Measurements from ENCODE around the gene MYG1.
A peak's percentile ranks its signal among the peaks of the same experiment; 100 is the strongest.

MYG1 gene

GRCh38 chr12:53343969-53344368, 44.5 kb downstream of the MYG1 start:
- H3K79me2 ChIP-seq (ENCODE audit: low read length), result no peaks in the 10 kb centered on the region
- no peak for TF ChIP-seq EZH2 (optimal IDR thresholded peaks at IDR 0.05; ENCODE audit: low read depth, low read length)
- no peak for TF ChIP-seq CTCF (IDR thresholded peaks at IDR 0.05; ENCODE audit: low read length)
- TF ChIP-seq EZH2phosphoT487 (IDR thresholded peaks at IDR 0.05; ENCODE audit: low read length), result no peak
- H3K9me3 ChIP-seq (replicated peaks; ENCODE audit: insufficient read depth, low read length), result no peaks in the 10 kb centered on the region
- H3K36me3 ChIP-seq (replicated peaks; ENCODE audit: insufficient read depth, low read length), result no peaks in the 10 kb centered on the region
- no peaks in the 10 kb centered on the region for H4K20me1 ChIP-seq (ENCODE audit: insufficient read depth, low read length)
- peaks cover 8% of the 10 kb centered on the region; the same call in 1 of the 2 replicates for H3K4me1 ChIP-seq (ENCODE audit: low read length)
- H3K27me3 ChIP-seq (replicated peaks; ENCODE audit: insufficient read depth, low read length), result 0 out of 2 replicates have a peak, but pooled peaks cover 9% of the 10 kb centered on the region
- no peak overlapping the region for H3K4me3 ChIP-seq (ENCODE audit: low read length)
- H3K9me2 ChIP-seq (replicated peaks; ENCODE audit: insufficient read depth, low read length), result no peaks in the 10 kb centered on the region
- no peak overlapping the region for H3K27ac ChIP-seq (ENCODE audit: low read length)
- peaks cover 4% of the 10 kb centered on the region; the same call in 1 of the 2 replicates for H3F3A ChIP-seq (ENCODE audit: insufficient read depth, low read length)
- H3K9ac ChIP-seq (ENCODE audit: low read length), result no peak overlapping the region
- H2AFZ ChIP-seq (ENCODE audit: low read length), result no peak overlapping the region
- H3K4me2 ChIP-seq (ENCODE audit: low read depth, low read length), result peak overlapping the region; percentile 72
- no peak for DNase-seq

GRCh38 chr12:53344487-53344823, 45.0 kb downstream of the MYG1 start:
- peak overlapping the region; percentile 43 for H2AFZ ChIP-seq (ENCODE audit: low read length)
- peaks cover 4% of the 10 kb centered on the region; the same call in 1 of the 2 replicates for H3F3A ChIP-seq (ENCODE audit: insufficient read depth, low read length)
- no peak overlapping the region; the same call in 1 of the 2 replicates for H3K9ac ChIP-seq (ENCODE audit: low read length)
- 0 out of 2 replicates have a peak, but pooled peaks cover 9% of the 10 kb centered on the region for H3K27me3 ChIP-seq (replicated peaks; ENCODE audit: insufficient read depth, low read length)
- H3K4me3 ChIP-seq (ENCODE audit: low read length), result peak overlapping the region; percentile 37
- TF ChIP-seq EZH2 (optimal IDR thresholded peaks at IDR 0.05; ENCODE audit: low read depth, low read length), result no peak
- DNase-seq, result no peak
- peak overlapping the region; percentile 72 for H3K4me2 ChIP-seq (ENCODE audit: low read depth, low read length)
- no peaks in the 10 kb centered on the region for H3K36me3 ChIP-seq (replicated peaks; ENCODE audit: insufficient read depth, low read length)
- H4K20me1 ChIP-seq (ENCODE audit: insufficient read depth, low read length), result no peaks in the 10 kb centered on the region
- H3K9me3 ChIP-seq (replicated peaks; ENCODE audit: insufficient read depth, low read length), result no peaks in the 10 kb centered on the region
- H3K9me2 ChIP-seq (replicated peaks; ENCODE audit: insufficient read depth, low read length), result no peaks in the 10 kb centered on the region
- H3K4me1 ChIP-seq (ENCODE audit: low read length), result peaks cover 8% of the 10 kb centered on the region; the same call in 1 of the 2 replicates
- H3K27ac ChIP-seq (ENCODE audit: low read length), result no peak overlapping the region
- no peaks in the 10 kb centered on the region for H3K79me2 ChIP-seq (ENCODE audit: low read length)

GRCh38 chr12:53344824-53345485, 45.5 kb downstream of the MYG1 start:
- H3K9me2 ChIP-seq (replicated peaks; ENCODE audit: insufficient read depth, low read length), result no peaks in the 10 kb centered on the region
- peak overlapping the region; percentile 53 for H3K9ac ChIP-seq (ENCODE audit: low read length)
- 0 out of 2 replicates have a peak, but pooled peaks cover 6% of the 10 kb centered on the region for H3K27me3 ChIP-seq (replicated peaks; ENCODE audit: insufficient read depth, low read length)
- H3K27ac ChIP-seq (ENCODE audit: low read length), result peak overlapping the region; percentile 17; the same call in 1 of the 2 replicates
- H3K9me3 ChIP-seq (replicated peaks; ENCODE audit: insufficient read depth, low read length), result no peaks in the 10 kb centered on the region
- H3K36me3 ChIP-seq (replicated peaks; ENCODE audit: insufficient read depth, low read length), result no peaks in the 10 kb centered on the region
- peak overlapping the region; percentile 98 for H3K4me2 ChIP-seq (ENCODE audit: low read depth, low read length)
- no peaks in the 10 kb centered on the region for H3K79me2 ChIP-seq (ENCODE audit: low read length)
- peaks cover 4% of the 10 kb centered on the region; the same call in 1 of the 2 replicates for H3F3A ChIP-seq (ENCODE audit: insufficient read depth, low read length)
- peak overlapping the region; percentile 90 for H3K4me3 ChIP-seq (ENCODE audit: low read length)
- H2AFZ ChIP-seq (ENCODE audit: low read length), result peak overlapping the region; percentile 99
- peaks cover 8% of the 10 kb centered on the region; the same call in 1 of the 2 replicates for H3K4me1 ChIP-seq (ENCODE audit: low read length)
- peak; percentile 72 for DNase-seq
- no peaks in the 10 kb centered on the region for H4K20me1 ChIP-seq (ENCODE audit: insufficient read depth, low read length)
- TF ChIP-seq EZH2 (optimal IDR thresholded peaks at IDR 0.05; ENCODE audit: low read depth, low read length), result no peak
- TF ChIP-seq CTCF (IDR thresholded peaks at IDR 0.05; ENCODE audit: low read length), result peak; percentile 82
- no peak for TF ChIP-seq EZH2phosphoT487 (IDR thresholded peaks at IDR 0.05; ENCODE audit: low read length)
